ENCODE measurements around the gene GLG1.
"Not testable (repeated sequence)": the region's sequence is repeated elsewhere in the genome, so short reads cannot be mapped to it uniquely, and the experiment has no call there.

The GLG1 gene

DNA sequence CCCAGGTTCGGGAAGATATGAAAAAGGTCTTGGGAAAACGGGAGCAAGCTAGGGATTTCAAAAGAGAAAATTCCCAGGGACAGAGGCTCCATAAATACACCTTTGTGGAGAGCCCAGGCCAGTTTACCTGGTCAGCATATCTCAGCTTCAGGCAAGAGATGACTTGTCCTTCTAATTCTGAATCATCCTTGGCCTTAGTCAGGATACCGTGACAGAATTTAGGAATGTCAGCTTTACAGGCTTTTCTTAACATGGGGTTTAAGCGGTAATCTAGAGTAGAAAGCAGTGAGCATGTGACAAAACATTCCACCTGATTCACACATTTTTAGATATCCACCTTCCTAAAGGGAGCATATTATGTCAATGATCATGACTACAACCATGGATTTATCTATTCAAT lies 144.6 kb downstream of the GLG1 start:
- no peak for DNase-seq (ENCODE audit: low read depth, low spot score)
- no peak overlapping the region for H3K4me3 ChIP-seq (ENCODE audit: low read length)

DNA sequence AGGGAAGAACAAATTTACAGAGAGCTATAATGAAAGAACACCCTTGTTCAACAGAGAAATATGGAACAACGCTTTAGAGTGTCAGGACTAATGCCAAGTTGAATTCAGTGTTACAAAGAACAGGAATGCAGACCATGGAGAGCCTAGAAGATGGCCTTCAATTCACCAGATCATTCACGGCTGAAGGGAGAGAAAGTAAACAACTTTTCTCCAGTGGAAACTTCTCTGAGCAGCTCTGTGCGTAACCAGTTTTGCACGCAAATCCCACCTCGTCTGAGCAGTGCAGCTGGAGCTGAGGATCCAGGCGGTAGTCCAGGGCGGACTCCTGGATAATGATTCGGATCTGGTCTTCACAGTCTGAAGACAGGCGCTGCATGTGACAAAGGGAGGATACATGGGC lies 145.1 kb downstream of the GLG1 start:
- DNase-seq (ENCODE audit: low read depth, low spot score) = no peak
- H3K4me3 ChIP-seq (ENCODE audit: low read length) = no peak overlapping the region

DNA sequence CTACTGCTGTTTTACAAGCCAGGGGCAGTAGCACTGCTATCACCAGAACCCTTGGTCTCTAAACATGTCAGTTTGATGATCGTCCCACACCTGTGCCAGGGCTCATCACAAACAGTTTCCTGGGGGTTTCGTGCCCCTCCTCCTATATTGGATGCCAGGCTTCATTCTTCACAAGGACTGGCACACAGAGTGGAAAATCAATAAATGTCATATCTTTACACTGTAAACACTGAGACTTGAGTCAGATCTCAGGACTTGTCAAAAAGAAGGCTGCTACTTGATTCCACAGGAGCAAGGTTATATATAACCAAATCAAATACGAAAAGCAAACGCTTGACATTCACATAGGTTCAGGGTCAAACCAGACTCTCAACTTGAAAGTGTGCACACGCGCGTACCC lies 146.4 kb downstream of the GLG1 start:
- no peak for DNase-seq (ENCODE audit: low read depth, low spot score)
- no peak overlapping the region for H3K4me3 ChIP-seq (ENCODE audit: low read length)

DNA sequence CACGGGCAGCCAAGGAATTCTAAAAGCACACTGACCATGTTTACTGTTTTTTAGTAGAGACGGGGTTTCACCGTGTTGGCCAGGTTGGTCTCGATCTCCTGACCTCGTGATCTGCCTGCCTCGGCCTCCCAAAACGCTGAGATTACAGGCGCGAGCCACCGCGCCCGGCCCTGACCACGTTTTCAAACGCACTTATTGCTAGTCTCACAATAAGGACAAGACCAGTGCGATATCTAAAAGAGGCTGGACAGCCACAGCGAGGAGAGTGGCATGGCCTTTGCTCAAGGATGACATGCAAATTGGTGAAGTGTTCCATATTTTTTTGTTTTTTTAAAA lies 150.7 kb downstream of the GLG1 start:
- DNase-seq (ENCODE audit: low read depth, low spot score) = no peak
- no peak overlapping the region for H3K4me3 ChIP-seq (ENCODE audit: low read length)

DNA sequence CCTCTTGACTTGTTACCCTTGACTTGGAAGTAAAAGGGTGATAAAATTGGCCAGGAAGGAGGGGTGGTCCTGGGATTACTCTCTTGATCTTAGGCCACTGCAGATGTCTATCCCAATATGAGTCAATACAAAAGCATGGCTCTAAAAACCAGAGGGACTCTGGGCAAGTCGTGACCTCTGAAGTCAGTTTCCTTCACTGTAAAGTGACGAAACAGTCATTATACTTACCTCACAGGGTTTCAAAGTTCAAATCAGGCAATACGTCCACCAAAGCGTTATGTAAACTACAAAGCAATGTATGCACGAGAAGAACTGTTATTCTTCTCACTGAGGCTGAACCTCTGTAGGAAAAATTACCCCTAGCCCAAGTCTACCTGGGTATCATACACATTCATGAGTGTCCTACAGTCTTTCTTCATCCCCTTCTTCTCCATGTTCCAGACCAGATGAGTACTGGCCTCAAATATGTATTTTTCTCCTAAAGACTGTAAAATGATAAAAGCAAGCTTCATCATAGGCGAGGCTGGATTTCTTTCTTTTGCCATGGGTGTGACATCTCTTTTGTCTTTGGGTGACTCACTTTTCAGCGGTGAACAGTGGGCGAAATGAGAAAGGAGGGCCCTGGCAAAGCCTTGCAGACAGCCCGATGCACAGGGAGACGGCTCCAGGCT lies 151.2 kb downstream of the GLG1 start:
- DNase-seq (ENCODE audit: low read depth, low spot score) = no peak
- H3K4me3 ChIP-seq (ENCODE audit: low read length) = no peak overlapping the region

DNA sequence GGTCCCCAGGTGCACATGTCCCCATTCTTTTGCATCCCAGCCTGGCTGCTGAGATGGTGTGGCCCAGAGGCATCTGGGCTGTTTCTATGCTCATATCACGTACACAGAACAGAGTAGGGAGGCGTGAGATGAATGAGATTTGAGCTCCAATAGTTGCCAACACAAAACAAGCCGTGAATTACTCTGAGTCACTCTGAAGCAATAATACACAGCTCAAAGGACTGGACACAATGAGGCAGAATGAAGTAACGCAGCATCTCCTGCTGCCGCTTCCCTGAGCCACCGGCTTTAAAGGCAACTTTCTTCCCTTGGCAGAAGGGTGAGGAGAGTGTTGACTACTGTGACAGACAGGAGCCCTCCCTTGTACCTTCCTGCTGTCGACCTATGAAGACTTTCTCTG lies 151.7 kb downstream of the GLG1 start:
- H3K4me3 ChIP-seq (ENCODE audit: low read length) = no peak overlapping the region
- DNase-seq (ENCODE audit: low read depth, low spot score) = no peak

DNA sequence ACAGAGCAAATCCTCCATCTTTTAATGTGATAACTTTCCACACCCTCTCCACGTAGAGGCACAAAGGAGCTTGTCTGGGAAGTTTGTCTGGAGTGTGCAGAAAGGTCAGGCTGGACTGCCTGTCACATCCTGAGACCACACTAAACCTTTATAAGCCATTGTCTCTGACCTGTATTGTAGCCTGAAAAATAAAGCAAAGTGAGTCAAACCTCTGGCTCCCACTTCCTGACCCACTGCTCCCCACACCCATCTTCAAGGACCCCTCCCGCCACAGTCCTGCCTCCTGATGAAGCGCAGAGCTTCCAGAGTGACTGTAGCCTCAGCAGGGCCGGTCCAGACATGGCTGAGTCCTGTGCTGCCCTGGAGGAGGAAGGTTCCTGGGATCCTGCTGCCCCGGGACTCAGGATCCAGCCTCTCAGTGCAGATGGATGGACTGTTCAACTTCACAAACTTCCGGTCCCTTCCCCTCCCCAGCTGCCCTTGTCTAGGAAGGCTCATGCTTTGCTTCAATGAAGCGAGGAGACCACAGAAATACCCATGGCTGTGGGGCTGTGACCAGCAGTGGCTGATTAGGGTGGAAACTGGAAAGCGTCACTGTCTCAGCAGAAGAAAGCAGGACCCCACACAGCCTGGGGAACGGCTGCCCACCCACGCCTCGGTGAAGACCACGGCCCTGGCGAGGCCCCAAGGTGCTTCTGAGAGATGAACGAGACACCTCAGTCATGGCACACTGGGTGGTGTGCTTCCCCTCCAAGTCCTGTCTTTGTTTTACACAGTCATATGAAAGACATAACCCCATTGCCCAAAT lies 154.8 kb downstream of the GLG1 start:
- DNase-seq (ENCODE audit: low read depth, low spot score) = no peak
- H3K4me3 ChIP-seq (ENCODE audit: low read length) = no peak overlapping the region

DNA sequence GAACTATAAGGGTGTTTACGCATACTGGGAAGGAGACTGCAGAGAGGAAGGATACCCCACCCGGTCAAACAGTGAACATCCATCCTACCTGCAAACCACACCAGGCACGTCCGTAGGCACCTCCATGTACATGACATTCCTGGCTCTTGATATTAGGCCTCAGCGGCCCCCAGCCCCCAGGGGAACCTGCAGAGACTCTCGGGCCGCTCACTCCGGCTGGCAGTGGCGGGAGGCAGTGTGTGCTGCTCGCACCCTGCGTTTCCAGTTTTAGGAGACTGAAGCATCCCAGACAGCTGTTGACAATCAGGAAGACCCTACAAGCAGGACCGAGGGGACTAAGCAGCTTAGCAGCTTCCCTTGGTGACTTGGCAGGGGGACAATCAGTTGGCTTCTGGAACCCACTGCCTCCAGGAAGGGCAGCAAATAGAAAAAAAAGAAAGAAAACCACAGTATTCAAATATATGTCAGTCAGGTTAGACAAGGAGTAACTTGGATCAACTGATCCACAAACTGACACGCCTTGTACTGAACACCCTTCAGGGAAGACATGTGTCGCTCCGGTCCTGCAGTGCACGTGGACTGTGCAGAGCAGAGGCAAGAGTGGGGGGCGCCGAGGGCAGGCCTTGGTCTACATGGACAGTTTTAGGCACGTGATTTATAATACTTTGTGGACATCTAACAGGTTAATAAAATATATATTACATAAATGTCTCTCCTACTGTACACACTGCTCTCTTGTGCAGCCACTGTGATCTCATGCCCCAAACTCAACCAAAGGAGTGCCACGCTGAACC lies 155.8 kb downstream of the GLG1 start:
- no peak overlapping the region for H3K4me3 ChIP-seq (ENCODE audit: low read length)
- DNase-seq (ENCODE audit: low read depth, low spot score) = no peak

DNA sequence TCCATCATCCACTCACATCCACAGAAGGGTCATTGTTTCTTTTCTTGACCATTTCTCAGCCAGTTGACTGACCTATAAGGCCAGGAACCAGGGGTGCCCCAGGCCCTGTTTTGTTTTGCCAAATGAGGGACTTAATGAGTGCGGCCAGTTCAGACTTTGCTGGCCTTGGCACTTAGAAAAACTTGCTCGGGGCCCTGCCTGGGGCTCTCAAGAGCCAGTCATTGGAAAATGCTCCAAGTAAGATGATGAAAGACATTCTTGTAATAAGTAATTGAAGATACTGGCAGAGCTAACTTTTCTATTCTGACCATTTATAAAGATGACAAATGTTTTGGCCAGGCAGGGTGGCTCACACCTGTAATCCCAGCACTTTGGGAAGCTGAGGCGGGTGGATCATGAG lies 156.7 kb downstream of the GLG1 start:
- no peak for DNase-seq (ENCODE audit: low read depth, low spot score)
- no peak overlapping the region for H3K4me3 ChIP-seq (ENCODE audit: low read length)

DNA sequence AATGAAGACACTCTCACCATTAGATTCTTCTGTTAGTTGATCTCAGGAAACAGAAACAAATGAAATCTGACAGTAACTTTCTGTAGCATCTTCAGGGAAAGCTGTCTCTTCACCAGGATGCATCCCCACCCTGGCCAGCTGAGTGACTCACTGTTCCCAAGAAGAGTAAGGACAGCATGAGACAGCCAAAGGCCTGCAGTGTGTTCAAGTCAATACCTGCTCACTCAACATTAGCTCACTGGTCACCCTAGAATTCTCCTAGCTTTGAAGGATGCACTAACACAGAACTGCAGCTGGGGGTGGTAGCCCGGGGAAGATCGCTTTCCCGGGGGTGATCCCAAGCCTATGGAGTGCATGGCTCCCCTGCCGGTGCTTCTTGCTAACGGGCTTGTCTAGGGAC lies 157.4 kb downstream of the GLG1 start:
- H3K4me3 ChIP-seq (ENCODE audit: low read length) = no peak overlapping the region

DNA sequence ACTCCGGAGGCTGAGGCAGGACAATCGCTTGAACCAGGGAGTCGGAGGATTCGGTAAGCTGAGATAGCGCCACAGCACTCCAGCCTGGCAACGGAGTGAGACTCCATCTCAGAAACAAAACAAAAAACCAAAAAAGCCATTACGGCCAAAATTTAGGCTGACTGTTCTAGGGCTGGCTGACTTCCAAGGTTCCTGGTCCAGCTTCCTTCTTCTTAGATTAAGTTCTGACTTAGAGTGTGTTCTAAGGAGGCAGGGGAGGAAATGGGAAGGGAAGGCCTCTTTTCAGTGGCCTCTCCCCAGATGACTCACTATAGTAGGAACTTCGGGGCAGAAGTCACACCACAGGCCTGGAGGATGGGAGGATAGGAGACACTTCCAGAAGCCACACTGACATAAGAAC lies 157.9 kb downstream of the GLG1 start:
- no peak overlapping the region for H3K4me3 ChIP-seq (ENCODE audit: low read length)
- DNase-seq (ENCODE audit: low read depth, low spot score) = no peak

More for the DNA sequence above, 157.4 kb downstream of the GLG1 start:
- DNase-seq (ENCODE audit: low read depth, low spot score) = no peak

DNA sequence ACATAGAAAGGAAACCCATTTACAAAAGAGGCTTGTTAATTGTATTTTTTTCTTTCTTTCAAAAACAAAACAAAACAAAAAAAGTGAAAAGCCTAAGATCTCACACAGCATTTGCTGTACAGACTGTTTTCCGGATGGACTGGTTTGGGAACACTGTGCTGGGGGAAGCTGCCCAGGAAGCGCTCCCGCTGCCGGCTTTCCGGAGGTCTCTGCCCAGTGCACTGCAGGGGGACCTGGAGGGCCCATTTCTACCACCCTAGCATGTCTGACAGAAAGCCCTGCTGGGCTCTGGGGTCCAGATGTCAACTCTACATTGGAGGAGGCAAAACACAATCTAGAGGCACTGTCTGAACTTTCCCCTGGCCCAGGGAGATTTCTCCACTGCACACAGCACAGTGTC lies 159.3 kb downstream of the GLG1 start:
- DNase-seq (ENCODE audit: low read depth, low spot score) = no peak
- H3K4me3 ChIP-seq (ENCODE audit: low read length) = no peak overlapping the region

DNA sequence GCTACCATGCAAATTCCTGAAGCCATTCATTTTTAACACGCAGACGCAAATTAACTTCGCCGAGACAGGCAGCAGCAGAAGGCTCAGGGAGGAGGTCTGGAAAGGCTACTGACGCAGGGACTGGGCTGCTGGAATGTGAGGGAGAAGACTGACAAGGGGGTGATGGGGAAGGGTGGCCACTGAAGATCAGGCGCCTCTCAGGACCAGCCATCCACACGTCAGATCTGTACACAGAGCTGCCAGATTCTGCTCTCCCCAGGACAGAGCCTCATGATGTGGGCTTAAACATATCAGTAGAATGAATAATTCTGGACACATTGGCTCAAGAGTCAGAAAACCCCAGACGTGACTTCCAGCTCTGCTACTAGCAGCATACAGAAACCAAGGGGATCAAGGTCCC lies 160.0 kb downstream of the GLG1 start:
- no peak overlapping the region for H3K4me3 ChIP-seq (ENCODE audit: low read length)
- no peak for DNase-seq (ENCODE audit: low read depth, low spot score)

DNA sequence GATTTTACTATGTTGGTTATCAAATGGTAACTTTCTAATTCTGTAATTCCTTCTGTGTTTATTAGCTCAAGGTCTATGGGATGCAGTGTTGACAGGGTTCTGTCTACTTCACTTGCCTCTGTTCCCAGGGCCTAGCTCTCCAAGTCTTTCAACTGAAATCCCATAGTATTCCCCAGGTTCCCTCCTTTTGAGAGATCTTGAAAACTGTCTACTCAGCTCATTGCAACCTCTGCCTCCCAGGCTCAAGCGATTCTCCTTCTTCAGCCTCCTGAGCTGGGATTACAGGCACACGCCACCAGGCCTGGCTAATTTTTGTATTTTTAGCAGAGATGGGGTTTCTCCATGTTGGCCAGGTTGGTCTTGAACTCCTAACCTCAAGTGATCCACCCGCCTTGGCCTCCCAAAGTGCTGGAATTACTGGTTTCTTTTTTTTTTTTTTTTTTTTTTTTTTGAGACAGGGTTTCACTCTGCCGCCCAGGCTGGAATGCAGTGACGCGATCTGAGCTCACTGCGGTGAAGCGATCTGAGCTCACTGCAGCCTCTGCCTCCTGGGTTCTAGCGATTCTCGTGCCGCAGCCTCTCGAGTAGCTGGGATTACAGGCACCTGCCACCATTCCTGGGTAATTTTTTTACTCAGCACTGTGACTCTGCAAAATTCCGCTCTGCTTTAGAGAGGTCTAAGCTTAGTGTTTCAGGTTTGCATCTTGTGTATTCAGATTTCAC lies 163.1 kb downstream of the GLG1 start:
- not testable (repeated sequence) for DNase-seq (ENCODE audit: low read depth, low spot score); H3K4me3 ChIP-seq (ENCODE audit: low read length)

DNA sequence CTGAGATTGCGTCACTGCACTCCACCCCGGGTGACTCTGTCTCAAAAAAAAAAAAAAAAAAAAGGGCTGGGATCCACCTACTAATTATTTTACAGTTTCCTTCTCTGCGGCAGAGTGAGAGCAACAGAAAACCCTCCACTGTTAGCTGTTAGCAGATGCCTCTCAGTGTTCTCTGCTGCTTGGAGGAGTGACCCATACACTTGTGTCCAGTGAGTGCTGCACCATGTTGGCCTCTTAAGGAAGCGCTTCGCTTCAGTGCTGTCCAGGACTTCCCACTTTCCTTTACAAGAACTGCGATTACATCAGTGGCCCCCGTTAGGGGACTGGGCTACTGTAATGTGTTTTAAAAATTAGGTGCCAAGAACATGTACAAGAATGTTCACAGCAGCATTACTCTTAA lies 167.2 kb downstream of the GLG1 start:
- H3K4me3 ChIP-seq (ENCODE audit: low read length) = no peak overlapping the region
- no peak for DNase-seq (ENCODE audit: low read depth, low spot score)

DNA sequence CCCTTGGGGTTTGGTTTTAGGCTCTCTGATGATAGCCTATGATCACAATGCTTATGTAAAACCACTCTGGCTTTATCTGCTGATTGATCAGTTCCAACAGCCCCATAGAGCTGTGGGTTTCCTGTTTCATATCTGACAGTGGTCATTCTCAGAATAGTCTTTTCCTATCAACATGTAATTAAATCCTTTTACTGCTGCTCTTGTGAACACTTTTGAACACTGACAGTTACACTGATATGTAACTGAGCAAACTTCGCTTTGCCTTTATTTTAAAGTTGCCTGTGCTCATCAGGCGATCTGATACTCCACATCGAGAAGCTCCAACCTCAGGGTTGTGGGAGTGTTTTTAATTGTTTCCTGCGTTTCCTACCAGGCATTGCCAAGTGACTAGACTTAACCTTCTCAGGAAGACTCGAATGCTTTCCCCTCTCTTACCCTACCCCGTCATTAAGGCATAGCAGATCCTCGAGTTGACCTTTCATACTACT lies 168.4 kb downstream of the GLG1 start:
- H3K4me3 ChIP-seq (ENCODE audit: low read length) = no peak overlapping the region
- DNase-seq (ENCODE audit: low read depth, low spot score) = peak; percentile 30

DNA sequence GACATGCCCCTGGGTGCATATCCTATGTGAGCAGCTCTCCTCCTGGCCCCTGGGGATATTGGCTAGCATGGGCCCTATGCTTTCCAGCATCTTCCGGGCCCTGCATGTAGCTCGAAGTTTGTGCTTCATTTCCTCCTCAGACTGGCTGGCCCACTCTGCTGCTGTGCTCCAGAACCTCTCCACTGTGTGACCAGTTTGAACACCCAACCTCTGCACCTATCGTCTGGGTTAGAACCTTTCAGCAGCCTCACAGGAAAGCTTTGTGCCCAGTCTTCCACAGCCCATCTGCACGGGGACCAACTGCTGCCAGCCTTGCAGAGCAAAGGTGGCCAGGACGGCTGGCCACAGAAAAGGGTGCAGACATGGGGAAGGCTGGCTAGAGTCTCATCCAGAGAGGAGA lies 175.4 kb downstream of the GLG1 start:
- DNase-seq (ENCODE audit: low read depth, low spot score) = no peak
- no peak overlapping the region for H3K4me3 ChIP-seq (ENCODE audit: low read length)

DNA sequence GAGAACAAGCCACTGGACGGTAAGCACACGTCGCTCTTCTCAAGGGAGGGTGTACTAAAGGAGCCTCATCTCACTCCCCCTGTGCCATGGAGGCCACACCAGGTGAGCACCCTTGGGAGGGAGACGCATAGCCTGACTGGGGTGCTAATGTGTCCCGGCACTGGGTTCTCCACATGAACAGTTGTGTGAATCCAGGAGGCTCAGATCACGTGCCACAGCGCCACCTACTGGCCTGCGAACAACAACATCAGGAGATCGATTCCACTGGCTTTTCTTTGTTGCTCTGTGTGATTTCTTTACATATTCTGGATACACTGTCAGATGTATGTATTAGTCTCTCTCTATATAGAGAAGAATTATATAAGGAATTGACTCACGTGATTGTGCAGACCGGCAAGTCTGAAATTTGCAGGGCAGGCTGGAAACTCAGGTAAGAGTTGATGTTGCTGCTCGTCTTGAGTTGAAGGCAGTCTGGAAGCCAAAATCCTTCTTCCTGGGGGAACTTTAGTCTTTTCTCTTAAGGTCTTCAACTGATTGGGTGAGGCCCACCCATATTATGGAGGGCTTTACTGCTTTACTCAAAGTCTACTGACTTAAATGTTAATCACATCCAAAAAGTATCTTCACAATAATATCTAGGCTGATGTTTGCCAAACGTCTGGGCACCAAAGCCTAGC lies 176.7 kb downstream of the GLG1 start:
- H3K4me3 ChIP-seq (ENCODE audit: low read length) = not testable (repeated sequence)
- peak; percentile 33 for DNase-seq (ENCODE audit: low read depth, low spot score)

DNA sequence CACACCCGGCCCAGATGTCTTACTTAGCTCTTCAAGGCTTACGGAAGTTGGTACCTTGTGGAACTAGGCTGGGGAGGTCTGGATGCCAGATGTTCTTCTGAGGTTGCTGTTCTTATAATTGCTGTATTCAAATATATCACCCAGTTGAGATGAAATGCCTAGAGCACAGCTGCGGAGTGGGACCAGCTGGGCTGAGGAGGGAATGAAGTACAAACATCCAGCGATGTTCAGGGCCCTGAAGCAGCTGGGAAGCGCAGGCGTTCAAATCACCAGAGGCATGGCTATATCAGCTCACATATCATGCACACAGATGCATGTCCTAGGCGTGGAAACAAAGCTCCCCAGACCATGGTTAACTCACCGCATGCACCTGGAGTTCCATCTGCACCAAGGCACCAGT lies 178.4 kb downstream of the GLG1 start:
- not testable (repeated sequence) for DNase-seq (ENCODE audit: low read depth, low spot score); H3K4me3 ChIP-seq (ENCODE audit: low read length)
